HG03159 (cell line): ENCODE data around the gene EIF4G3.
A peak's percentile ranks its signal among the peaks of the same experiment; 100 is the strongest.
"Not testable (repeated sequence)": the region's sequence is repeated elsewhere in the genome, so short reads cannot be mapped to it uniquely, and the experiment has no call there.

Experiments used
- ATAC-seq: cut with Tn5 transposase; IDR thresholded peaks from one replicate; pipeline ENCODE4 v1.9.1; 2021; ENCODE audit warnings: mild to moderate bottlenecking, moderate library complexity; ENCODE audit not compliant: unreplicated experiment

The EIF4G3 gene, protein sequence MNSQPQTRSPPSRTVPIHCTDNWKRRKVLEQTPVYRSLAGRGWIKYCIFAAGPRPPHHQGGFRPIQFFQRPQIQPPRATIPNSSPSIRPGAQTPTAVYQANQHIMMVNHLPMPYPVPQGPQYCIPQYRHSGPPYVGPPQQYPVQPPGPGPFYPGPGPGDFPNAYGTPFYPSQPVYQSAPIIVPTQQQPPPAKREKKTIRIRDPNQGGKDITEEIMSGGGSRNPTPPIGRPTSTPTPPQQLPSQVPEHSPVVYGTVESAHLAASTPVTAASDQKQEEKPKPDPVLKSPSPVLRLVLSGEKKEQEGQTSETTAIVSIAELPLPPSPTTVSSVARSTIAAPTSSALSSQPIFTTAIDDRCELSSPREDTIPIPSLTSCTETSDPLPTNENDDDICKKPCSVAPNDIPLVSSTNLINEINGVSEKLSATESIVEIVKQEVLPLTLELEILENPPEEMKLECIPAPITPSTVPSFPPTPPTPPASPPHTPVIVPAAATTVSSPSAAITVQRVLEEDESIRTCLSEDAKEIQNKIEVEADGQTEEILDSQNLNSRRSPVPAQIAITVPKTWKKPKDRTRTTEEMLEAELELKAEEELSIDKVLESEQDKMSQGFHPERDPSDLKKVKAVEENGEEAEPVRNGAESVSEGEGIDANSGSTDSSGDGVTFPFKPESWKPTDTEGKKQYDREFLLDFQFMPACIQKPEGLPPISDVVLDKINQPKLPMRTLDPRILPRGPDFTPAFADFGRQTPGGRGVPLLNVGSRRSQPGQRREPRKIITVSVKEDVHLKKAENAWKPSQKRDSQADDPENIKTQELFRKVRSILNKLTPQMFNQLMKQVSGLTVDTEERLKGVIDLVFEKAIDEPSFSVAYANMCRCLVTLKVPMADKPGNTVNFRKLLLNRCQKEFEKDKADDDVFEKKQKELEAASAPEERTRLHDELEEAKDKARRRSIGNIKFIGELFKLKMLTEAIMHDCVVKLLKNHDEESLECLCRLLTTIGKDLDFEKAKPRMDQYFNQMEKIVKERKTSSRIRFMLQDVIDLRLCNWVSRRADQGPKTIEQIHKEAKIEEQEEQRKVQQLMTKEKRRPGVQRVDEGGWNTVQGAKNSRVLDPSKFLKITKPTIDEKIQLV (N-terminal part only)

DNA sequence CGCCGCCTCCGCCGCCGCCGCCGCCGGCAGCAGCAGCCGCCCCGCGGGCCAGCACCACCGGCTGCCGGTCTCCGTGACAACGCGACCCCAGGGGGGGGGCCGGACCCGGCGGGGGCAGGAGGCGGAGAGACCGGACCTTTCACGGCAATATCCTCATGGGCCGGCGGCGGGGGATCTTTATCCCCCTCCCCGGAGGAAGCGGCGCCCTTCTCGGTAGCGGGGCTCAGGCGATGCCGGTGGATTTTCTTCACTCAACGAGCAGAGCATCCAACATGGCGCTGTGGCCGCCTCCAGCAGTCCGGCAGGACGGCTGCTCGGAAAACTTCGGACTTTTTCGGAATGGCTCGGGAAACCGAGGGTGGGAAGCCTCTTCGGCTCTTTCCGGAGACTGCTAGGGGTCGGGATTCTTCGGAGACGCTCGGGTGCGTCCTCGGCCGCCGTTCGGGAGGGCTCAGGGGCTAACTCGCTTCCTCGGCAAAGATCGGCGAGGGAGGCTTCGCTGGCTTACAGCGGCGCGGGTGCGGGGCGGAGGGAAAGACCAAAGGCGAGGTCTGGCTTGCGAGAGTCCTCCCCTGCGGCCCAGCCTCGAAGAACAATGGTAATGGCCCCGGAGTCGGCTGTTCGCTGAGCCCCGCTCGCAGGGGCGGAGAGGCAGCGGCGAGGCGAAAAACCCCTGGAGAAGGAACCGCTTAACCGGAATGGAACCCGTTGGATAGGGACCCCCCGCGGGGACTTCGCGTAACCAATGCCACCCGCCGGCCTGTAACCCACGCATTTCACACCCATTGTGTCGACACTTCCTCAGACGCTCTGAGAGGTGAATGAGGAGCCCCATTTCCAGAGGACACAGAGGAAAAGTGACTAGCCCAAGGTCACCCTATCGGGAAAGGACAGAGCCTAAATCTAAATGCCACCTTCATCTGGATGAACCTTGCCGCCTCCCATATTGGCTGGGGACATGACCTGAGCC lies at the start of gene EIF4G3:
TSS of gene EIF4G3 (minus strand) at position 312 of the 970 bp plus-strand sequence. CDS start 174,155 bp downstream, outside the sequence.
- ATAC-seq = peak; percentile 86

DNA sequence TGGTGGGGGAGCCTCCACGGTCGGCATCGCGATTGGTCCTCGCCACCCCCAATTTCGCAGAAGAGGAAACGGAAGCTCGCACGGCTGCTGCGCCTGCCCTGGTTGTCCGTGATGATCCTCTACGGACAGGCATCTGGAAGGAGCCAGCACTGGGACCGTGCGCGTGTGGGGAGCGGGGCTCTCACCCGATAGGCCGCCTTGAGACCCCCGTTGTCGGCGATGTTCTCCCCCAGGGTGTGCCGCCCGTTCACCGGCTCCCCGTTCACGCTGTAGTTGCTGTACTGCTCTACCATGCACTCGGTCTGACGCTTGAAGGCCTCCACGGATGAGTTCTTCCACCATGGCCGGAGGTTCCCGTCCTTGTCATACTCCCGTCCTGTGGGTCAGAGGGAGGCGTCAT lies 48.4 kb upstream of the EIF4G3 start:
- ATAC-seq = no peak

DNA sequence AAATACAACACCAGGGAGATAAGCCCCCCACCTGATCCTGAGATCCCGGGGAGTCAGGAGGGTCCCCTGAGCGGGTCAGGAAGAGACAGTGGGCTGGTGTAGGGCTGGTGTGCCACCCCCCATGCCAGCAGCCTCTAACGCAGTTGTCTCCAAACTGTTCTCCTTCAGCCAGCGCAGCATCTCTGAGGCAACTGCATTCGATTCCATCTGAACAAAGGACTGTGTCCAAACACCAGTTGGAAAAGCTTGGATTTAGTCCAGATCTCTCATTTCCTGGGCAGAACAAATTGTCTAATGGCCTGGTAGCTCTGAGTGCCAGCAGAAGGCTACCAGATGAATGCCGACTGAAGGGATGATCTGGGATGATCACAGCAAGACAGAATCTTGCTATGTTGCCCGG lies 44.1 kb upstream of the EIF4G3 start:
- ATAC-seq = no peak

GRCh38 chr1:21219674-21220073 lies 43.0 kb upstream of the EIF4G3 start:
- no peak for ATAC-seq

GRCh38 chr1:21217812-21218596 lies 41.3 kb upstream of the EIF4G3 start:
- ATAC-seq = no peak

- ATAC-seq = no peak
Measured at GRCh38 chr1:21216835-21217811, 40.4 kb upstream of the EIF4G3 start.

- ATAC-seq = no peak
Measured at GRCh38 chr1:21212126-21212525, 35.4 kb upstream of the EIF4G3 start.

GRCh38 chr1:21208137-21208700 lies 31.5 kb upstream of the EIF4G3 start:
- ATAC-seq = not testable (repeated sequence)

- no peak for ATAC-seq
Measured at GRCh38 chr1:21206117-21206516, 29.4 kb upstream of the EIF4G3 start.

GRCh38 chr1:21205416-21205815 lies 28.7 kb upstream of the EIF4G3 start:
- no peak for ATAC-seq

GRCh38 chr1:21201650-21202049 lies 25.0 kb upstream of the EIF4G3 start:
- no peak for ATAC-seq

- ATAC-seq = not testable (repeated sequence)
Measured at GRCh38 chr1:21201238-21201637, 24.5 kb upstream of the EIF4G3 start.

GRCh38 chr1:21200767-21201166 lies 24.1 kb upstream of the EIF4G3 start:
- ATAC-seq = no peak

DNA sequence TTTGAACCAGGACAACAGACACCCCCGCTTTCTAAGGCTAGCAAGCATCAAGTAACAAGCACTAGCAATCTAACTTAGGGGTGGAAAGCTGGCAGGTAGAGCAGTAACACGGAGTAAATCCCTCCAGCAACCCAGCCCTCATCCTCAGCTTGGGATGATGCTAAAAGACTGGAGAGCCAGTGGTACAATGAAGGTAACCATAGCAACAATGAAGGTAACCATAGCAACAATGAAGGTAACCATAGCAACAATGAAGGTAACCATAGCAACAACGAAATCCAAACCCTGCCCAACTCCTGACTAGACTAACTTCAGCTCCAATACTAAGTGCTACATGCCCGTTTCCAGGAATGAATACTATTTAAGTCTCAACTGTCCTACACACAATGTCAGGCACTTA lies 22.2 kb upstream of the EIF4G3 start:
- ATAC-seq = no peak

- ATAC-seq = no peak
Measured at GRCh38 chr1:21192871-21193270, 16.2 kb upstream of the EIF4G3 start.

GRCh38 chr1:21192284-21192683 lies 15.6 kb upstream of the EIF4G3 start:
- no peak for ATAC-seq

GRCh38 chr1:21190771-21191170 lies 14.1 kb upstream of the EIF4G3 start:
- ATAC-seq = not testable (repeated sequence)
